HG02885 (cell line): ENCODE data around the gene PSMD1.

Source experiments
- ATAC-seq: cut with Tn5 transposase; IDR thresholded peaks from one replicate; pipeline ENCODE4 v1.9.1; 2021; ENCODE audit warnings: mild to moderate bottlenecking; ENCODE audit not compliant: unreplicated experiment, poor library complexity

Gene PSMD1

GRCh38 chr2:231033147-231034132 lies 23.2 kb upstream of the PSMD1 start:
- ATAC-seq = no peak

- no peak for ATAC-seq
Observed at GRCh38 chr2:231034291-231034882, 22.3 kb upstream of the PSMD1 start.

GRCh38 chr2:231036131-231036530 lies 20.5 kb upstream of the PSMD1 start:
- ATAC-seq = no peak

GRCh38 chr2:231036578-231037106 lies 20.0 kb upstream of the PSMD1 start:
- ATAC-seq = no peak

- peak; percentile 36 for ATAC-seq
Observed at GRCh38 chr2:231037202-231037730, 19.4 kb upstream of the PSMD1 start, which contains the start of gene C2orf72. Gene C2orf72, plus strand, starts transcription at chr2:231037523. Its CDS starts 43 bp downstream, at chr2:231037566.

- peak; percentile 50 for ATAC-seq
Observed at GRCh38 chr2:231037731-231038482, 18.8 kb upstream of the PSMD1 start.

- no peak for ATAC-seq
Observed at GRCh38 chr2:231038483-231039293, 18.0 kb upstream of the PSMD1 start.

- ATAC-seq = no peak
Observed at GRCh38 chr2:231039294-231039664, 17.4 kb upstream of the PSMD1 start.

- ATAC-seq = no peak
Observed at GRCh38 chr2:231039821-231040364, 16.8 kb upstream of the PSMD1 start.

- ATAC-seq = no peak
Observed at GRCh38 chr2:231041061-231041689, 15.5 kb upstream of the PSMD1 start.

GRCh38 chr2:231043796-231044195 lies 12.9 kb upstream of the PSMD1 start:
- no peak for ATAC-seq

GRCh38 chr2:231046916-231047273 lies 9.8 kb upstream of the PSMD1 start:
- ATAC-seq = no peak

- no peak for ATAC-seq
Observed at GRCh38 chr2:231047274-231047922, 9.3 kb upstream of the PSMD1 start.

GRCh38 chr2:231047923-231048915 lies 8.4 kb upstream of the PSMD1 start:
- ATAC-seq = no peak

- ATAC-seq = no peak
Observed at GRCh38 chr2:231049286-231050017, 7.2 kb upstream of the PSMD1 start.
